ENCODE measurements around the gene FTCD.
"Not testable (repeated sequence)": the region's sequence is repeated elsewhere in the genome, so short reads cannot be mapped to it uniquely, and the experiment has no call there.

The FTCD gene

DNA sequence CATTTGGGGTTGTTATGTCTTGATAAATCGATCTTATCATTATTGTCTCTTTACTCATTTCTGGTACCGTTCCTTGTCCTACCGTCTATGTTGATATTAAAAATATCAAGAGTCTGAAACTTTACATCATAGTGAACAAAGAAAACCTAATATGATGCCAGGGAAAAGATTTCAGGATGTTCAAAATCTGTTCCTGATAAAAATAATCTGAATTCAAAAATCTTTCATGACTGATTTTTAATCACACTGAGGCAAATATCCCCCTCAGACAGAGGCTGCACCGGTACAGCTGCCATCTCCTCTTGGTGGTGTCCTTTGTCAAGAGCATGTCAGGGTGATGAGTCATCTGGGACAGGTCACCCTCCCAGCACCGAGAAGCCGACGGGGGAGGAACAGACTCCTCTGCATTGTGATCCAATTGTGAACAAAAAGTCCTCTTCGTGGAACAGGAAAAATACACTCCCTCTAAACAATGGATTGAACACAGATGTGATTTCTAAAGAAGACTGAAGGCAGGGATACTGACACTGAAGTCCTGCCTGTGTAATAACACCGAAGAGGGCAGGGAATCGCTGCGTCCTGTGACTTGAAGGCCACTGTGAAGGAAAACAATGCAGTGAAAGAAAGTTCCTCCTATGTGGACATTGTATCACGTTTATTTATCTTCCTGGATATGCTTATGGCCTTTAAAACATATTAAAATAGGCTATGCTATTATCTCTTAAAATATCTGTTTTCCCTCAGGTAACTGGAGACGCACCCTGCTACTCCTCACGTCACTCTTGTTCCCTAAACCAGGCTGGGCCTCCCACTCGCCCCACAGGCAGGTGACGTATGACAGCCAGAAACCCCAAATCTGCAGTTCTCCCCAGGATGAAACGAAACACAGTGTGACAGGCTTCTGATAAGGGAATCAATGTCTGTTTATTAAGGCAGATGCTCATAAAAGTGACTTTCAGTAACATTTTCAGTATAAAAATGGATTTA lies 33.1 kb upstream of the FTCD start:
- DNase-seq = no peak

DNA sequence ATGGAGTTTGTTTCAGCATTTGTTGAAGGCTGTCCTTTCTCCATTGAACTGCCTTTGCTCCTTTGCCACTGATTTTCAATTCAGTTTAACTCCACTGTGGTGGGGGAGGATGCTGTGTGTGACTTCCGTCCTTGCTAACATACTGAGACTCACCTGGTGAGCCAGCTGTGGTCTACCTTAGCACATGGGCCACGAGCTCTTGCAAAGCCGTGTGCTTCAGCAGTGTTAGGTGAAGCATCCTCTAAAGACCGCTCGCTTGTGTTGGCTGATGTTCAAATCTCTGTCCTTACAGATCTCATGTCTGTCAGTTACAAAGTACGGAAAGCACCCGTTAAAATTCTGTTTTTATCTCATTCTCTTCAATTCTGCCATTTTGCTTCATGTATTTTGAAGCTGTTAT lies 32.4 kb upstream of the FTCD start:
- no peak for DNase-seq

DNA sequence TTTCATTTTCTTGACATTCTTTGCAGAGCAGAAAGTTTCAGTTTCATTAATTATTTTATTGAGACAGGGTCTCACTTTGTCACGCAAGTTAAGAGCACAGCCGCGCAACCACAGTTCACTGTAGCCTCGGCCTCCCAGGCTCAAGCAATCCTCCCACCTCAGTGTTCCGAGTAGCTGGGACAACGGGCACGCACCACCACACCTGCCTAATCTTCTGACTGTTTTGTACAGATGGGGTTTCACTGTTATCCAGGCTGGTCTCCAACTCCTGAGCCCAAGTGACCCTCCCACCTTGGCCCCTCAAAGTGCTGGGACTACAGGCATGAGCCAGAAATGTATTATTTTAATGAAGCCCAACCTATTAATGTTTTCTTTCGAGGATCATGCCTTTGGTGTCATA lies 31.9 kb upstream of the FTCD start:
- DNase-seq = no peak

DNA sequence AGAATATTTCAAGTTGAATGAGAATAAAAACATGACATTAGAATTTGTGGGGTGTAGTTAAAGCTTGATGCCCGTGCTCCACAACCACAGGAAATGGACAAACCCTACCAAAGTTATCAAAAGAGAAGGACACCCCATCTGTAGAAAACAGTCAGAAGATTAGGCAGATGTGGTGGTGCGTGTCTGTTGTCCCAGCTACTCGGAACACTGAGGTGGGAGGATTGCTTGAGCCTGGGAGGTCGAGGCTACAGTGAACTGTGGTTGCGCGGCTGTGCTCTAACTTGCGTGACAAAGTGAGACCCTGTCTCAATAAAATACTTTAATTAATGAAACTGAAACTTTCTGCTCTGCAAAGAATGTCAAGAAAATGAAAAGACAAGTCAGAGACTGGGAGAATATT lies 30.3 kb upstream of the FTCD start:
- no peak for DNase-seq

DNA sequence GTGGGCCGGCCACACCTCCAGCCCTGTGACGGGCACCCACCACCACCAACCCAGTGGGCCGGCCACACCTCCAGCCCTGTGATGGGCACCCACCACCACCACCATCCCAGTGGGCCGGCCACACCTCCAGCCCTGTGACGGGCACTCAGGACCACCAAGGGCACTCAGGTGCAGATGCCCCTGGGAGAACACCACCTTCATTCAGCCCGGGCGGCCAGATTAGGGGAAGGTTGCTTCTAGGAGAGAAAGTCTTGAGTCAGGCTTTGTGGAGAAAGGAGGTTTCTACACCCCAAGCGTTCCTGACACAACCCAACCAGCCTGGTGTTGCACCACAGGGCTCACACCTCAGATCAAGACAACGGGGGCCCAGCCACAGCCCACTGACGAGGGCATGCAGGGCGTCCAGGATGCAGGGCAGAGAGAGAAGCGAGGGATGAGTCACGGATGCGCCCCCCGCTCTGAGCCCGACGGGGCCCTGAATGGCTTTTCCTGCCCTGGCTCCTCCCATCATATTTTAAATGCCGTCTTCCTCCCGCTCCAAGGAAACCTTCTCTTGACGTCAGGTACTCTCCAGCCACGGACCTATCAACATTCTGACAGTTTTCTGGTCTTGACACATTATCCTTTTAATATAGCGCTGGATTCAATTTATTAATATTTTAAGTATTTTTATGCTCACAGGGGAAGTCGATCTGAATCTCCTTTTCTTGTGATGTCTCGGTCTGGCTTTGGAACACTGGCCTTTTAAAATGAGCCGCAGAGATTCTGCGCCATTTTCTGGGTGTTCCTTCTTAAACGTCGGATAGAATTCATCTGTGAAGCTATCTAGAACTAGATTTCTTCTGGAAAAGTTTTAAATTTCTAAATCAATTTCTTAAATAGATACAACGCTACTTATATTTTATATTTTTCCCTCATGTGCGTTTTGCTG lies 29.5 kb upstream of the FTCD start:
- no peak for DNase-seq

DNA sequence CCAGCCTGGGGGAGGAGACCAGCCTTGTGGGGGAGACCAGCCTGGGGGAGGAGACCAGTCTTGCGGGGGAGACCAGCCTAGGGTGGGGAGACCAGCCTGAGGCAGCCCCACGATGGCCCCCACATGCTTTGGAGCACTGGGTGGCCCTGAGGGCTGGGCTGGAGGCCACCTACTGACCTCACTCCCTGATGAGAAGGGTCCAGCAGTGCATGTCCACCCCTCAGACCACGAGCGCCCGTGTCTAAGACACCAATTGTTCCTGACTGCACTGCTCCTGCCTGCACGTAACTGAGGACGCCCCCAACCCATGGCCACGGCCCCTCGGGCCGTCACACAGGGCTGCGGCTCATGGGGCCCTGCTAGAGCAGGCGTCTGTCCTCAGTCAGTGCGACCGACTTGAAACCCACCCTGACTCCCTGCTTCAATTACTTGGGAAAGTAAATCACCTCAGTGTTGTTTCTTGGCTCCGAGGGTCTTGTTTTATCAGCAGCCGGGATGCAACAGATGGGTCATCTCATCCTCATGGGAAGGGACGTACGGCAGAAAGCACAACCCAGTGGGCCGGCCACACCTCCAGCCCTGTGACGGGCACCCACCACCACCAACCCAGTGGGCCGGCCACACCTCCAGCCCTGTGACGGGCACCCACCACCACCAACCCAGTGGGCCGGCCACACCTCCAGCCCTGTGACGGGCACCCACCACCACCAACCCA lies 28.7 kb upstream of the FTCD start, which contains the start of gene SPATC1L:
Gene SPATC1L (minus strand): TSS at position 550 of the 715 bp plus-strand sequence. CDS start 1,643 bp downstream, outside the sequence.
- DNase-seq = no peak

DNA sequence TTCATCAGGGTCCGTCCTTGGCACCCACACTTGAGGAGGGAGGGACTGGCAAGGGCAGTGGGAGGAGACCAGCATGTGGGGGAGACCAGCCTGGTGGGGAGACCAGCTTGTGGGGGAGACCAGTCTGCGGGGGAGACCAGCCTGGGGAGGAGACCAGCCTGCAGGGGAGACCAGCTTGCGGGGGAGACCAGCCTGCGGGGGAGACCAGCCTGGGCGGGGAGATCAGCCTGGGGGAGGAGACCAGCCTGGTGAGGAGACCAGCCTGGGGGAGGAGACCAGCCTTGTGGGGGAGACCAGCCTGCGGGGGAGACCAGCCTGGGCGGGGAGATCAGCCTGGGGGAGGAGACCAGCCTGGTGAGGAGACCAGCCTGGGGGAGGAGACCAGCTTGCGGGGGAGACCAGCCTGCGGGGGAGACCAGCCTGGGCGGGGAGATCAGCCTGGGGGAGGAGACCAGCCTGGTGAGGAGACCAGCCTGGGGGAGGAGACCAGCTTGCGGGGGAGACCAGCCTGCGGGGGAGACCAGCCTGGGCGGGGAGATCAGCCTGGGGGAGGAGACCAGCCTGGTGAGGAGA lies 28.0 kb upstream of the FTCD start:
- DNase-seq = not testable (repeated sequence)

DNA sequence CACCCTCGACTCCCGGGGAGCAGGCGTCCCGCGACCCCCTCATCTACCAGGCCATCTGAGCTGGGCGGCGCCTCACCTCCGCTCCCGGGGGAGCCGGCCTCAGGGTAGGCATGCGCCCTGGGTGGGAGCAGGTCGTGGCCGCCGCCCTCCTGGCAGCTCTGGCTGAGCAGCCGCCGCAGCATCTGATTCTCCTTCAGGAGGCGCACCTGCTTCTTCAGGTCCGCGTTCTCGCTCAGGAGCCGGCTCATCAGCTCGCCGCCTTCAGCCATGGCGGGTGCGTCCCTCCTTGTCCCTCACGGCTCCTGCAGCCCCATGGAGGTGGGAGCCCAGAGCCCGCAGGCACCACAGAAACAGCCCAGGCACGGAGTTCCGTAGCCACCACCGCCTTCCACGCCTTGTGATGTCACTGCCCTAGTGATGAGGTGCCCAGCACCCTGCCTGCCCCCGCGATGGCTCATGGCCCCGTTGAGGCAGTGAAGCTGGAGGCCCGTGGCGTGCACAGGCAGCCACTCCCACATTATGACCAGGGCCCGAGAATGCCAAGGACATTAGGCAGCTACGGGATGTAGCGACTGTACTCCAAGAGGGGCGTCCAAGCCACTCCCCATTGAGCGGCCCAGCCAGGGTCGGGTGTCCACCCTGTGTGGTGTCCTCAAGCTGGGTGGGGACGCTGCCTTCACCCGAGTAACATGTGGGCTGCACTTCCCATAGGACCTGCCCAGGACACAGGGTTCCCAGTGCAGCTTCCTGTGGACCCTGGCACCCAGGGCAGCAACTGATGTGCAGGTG lies 27.4 kb upstream of the FTCD start:
- DNase-seq = no peak

DNA sequence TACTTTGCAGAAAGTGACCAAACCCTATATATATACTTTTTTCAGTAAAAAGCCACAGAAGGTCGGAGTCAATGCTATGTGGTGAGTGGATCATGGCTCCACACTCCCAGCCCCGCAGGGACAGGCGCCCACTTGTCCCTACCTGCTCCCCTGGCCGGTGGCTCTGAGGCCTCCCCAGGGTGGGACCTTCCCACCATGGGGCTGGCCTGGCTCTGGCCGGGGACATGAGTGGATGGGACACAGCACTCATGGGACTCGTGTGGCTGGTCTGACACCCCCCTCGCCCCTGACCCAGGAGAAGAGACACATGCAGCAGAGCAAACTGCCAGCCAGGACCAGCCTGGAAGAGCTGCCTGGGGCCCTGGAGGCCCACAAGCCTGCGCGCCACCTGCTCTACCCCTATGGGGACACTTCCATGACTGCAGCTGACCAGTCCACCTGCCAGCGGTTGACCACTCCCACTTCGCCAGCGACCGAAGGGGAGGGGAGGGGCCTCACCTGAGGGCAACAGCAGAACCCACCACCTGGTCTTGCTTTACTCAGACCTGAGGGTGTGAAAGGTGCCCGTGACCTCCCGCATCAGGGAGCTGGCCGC lies 26.7 kb upstream of the FTCD start:
- DNase-seq = no peak

DNA sequence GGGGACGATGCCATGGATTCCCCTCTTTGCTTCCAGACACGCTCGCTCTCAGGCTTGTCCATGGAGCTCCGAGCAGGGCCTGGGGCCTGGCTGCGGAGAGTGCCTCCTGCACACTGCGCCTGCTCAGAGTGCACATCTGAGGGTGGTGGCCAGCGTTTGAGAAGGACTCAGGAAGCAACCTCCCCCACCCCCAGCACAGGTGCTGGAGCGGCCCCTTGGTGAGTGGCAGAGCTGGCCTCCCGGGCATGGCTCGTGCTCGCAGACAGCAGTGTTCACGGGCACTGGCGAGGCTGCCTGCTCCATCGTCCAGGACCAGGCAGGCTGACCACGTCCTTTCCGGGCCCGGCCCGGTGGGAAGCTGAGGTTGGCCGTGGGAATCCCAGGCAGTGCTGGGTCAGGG lies 26.1 kb upstream of the FTCD start:
- DNase-seq = no peak

DNA sequence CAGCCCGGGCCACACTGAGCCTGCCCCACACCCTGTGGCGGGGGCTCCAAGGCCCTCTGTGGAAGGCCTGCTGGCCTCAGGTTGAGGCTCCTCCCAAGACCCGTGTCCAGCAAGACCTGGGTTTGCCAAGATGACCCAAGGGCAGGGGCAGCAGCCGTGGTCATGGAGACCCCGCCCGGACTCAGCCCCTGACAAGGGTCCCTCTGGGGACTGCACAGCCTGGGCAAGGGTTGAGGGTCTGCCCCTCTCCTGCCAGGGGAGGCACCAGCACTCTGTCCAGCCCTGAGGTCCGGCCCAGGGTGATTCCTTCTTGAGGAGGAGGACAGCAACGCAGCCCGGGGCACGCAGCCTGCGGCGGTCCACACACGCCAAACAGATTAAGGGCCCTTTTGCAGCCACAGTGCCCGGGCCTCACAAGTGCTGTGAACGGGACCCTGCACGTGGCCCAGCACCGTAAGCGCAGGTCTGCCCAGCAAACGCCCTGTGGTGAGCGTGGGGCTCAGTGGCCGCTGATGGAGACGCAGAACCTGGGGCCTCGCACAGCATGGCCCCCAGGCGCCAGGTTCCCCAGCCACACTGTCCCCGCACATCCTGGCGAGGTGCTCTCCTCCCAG lies 25.5 kb upstream of the FTCD start:
- no peak for DNase-seq

DNA sequence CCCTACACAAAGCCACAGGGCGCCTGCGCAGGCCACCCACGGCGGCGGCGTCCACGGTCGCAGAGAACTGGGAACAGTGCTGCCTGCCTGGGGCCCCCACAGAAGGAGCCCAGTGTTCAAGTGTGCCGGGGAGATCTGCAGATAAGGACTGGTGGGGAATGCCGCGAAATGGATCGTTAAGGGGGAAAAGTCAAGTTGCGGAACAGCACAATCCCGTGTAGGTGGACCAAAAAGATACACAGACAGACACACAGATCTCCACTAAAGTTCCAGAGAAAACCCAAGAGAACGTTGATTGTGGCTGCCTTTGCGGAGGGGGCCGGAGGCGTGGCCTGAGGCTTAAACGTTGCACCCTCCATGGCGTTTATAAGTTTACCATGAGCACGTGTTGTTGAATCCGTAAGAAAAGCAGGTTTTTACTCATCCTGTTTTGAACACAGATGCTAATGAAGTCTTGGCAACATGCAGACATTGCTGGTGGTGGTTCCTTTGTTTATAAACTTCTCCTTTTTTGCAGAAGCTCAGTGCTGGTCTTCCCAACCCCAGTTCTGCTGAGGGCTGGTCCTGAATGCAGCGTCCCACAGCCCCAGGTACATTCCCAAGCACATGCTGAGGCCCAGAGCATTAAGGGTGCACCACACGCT lies 24.8 kb upstream of the FTCD start:
- no peak for DNase-seq

DNA sequence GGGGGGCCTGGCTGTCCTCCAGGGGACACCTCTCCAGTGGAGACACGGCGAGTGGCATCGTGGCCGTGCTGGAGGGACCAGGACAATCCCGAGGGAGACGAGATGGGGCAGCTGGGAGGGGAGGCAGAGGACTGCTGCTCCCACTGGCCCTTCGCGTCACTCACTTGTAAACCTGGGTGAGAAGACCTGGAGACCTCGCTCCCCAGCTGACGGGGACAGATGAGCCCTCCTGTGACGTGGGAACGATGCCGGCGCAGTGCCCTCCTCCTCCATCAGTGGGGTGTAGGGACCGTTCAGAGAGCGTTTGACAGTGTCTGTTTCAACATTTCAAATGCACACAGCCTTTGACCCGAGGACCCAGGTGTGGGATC lies 24.3 kb upstream of the FTCD start:
- DNase-seq = no peak

DNA sequence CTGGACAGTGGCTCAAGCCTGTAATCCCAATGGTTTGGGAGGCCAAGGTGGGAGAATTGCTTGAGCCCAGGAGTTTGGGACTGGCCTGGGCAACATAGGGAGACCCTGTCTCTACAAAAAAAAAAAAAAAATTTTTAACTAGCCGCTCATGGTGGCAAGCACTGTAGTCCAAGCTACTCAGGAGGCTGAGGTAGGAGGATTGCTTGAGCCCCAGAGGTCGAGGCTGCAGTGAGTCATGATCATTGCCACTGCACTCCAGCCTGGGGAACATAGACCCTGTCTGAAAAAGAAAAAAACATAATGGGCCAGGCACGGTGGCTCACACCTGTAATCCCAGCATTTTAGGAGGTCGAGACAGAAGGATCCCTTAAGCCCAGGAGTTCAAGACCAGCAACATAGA lies 23.6 kb upstream of the FTCD start:
- no peak for DNase-seq

DNA sequence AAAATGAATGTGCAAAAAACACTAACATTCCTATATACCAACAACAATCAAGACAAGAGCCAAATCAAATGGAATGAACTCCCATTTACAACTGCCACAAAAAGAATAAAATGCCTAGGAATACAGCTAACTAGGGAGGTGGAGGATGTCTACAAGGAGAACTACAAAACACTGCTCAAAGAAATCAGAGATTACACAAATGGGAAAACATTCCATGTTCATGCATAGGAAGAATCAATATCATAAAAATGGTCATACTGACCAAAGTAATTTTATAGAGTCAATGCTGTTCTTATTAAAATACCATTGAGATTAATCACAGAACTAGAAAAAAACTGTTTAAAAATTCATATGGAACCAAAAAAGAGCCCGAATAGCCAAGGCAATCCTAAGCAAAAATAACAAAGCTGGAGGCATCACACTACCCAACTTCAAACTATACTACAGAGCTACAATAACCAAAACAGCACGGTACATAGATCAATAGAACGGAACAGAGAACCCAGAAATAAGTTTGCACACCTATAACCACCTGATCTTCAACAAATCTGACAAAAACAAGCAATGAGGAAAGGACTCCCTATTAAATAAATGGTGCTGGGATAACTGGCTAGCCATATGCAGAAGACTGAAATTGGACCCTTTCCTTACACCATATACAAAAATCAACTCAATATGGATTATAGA lies 21.2 kb upstream of the FTCD start:
- not testable (repeated sequence) for DNase-seq

DNA sequence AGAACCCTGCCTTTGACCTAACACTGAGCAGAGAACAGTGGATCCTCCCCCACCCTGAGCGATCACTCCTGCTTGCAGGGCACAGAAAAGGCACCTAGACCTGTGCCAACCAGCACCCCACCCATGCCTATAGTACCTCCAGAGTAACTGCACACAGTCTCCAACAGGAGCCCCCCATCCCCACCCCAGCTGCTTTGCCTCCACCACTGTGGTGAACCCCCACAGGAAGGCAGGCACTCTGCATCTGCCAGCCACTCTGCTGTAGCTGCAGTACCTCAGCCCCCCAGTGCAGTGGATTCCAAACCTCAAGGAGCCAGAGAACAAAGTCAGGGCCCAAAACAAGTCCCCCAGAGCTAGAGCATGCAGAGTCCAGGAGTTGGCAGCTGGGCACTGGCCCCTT lies 18.2 kb upstream of the FTCD start:
- no peak for DNase-seq

DNA sequence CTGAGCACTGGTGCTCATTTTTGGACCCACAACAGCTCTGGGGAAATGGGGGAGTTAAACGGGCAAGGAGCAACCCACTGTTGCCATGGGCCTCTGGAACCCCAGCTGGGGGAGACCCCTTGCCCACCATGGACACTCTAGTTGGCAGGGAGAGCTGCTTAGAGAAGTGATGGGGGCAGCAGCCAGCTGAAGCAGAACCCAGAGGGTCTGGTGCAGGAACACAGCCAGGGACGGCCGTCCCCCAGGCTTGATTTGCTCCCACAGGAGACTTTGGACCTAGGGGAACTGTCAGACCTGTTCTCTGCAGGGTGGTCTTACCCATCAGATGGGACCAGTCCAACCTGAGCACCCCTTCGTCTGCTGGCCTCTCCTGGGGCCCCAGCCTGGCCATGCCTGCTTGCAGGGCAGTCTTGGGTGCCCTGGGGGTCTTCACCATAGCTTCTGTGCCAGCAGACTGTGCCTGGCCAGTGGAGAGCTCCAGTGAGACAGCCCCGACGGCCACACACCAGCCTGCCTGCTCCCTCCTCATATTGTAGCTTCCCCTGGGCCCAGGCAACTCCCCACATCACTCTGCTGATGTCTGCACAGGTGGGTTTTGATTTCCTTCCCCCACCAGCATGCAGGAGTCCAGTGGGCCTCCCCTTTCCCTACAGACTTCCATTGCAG lies 17.6 kb upstream of the FTCD start:
- no peak for DNase-seq

DNA sequence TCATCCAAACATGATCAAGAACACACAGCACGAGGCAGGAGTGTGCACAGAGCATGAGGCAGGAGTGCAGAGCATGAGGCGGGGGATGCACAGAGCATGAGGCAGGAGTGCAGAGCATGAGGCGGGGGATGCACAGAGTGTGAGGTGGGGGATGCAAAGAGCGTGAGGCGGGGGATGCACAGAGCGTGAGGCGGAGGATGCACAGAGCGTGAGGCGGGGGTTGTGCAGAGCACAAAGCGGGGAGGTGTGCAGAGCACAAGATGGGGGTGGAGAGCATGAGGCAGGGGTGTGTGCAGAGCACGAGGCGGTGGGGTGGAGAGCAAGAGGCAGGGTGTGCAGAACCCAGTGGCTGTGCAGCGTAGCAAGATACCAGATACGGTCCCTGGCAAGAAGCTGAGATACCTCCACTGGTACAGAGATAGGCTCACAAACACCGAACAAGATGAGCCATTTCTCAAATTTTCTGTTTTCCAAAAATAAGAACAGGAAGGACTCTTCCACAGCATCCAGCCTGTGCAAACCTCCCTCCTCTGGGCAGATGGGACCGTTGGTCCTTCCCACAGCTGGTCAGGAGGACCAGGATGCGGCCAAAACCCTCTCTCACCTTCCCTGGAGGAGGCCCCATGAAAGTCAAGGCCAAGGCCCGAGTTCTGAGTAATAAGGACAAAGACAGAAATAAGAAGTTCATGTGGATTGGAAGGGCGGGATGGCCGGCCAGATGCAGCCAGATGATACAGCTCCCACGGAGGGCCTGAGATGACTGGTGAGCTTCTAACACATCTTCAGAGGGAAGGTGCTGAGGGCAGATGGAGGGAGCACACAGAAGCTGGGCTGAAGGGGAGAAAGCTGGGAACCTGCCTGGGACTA lies 16.9 kb upstream of the FTCD start:
- no peak for DNase-seq

All from NCI-H1417 treated with DMSO at 0.1 percent for 48 hours (cell line).